A549 (cell line): ENCODE measurements around the gene PRKAR2B.

ENCODE experiments used
- CEBPB ChIP-seq, 2 experiments: fragments of >200 bp in 1 of 2; sonication (Bioruptor Twin) in 1 of 2; formaldehyde crosslinking in 1 of 2; IDR thresholded peaks; 2 replicates each; pipeline ENCODE4 v1.6.1; 2012 to 2016
- EHMT2 ChIP-seq: fragments of 200-600 bp; sonication (generic); IDR thresholded peaks from 2 replicates; pipeline ENCODE4 v1.6.1; 2016; ENCODE audit warnings: antibody characterized with exemption, low read depth, mild to moderate bottlenecking, moderate library complexity
- JUN ChIP-seq, 2 experiments: fragments of >200 bp; sonication (Bioruptor Twin); formaldehyde crosslinking; IDR thresholded peaks; 2 replicates in 1 of 2; 3 replicates in 1 of 2; pipeline ENCODE4 v1.6.1; 2016 to 2017
- KDM1A ChIP-seq: fragments of 200-600 bp; sonication (generic); IDR thresholded peaks from 2 replicates; pipeline ENCODE4 v1.6.1; 2016; ENCODE audit warnings: low read depth, mild to moderate bottlenecking
- RAD21 ChIP-seq, 2 experiments: fragments of >200 bp in 1 of 2; sonication (Bioruptor Twin) in 1 of 2; formaldehyde crosslinking in 1 of 2; IDR thresholded peaks in 1 of 2; conservative IDR thresholded peaks in 1 of 2; 2 replicates in 1 of 2; 3 replicates in 1 of 2; pipeline ENCODE4 v1.6.1; 2012 to 2018; ENCODE audit warnings: inconsistent platforms in 1 of 2
- TFCP2L1 ChIP-seq: fragments of 250-450 bp; sonication (Bioruptor Pico); IDR thresholded peaks from 2 replicates; pipeline ENCODE4 v1.5.0; 2021; ENCODE audit warnings: mild to moderate bottlenecking
- USF2 ChIP-seq: fragments of 450-650 bp; IDR thresholded peaks from 2 replicates; pipeline ENCODE4 v1.6.1; 2014; ENCODE audit warnings: antibody characterized with exemption
- TF ChIP-seq, protein P1 (sequence below): fragments of >200 bp; sonication (Bioruptor Twin); formaldehyde crosslinking; IDR thresholded peaks from 3 replicates; pipeline ENCODE4 v1.5.1; 2016

DNA sequence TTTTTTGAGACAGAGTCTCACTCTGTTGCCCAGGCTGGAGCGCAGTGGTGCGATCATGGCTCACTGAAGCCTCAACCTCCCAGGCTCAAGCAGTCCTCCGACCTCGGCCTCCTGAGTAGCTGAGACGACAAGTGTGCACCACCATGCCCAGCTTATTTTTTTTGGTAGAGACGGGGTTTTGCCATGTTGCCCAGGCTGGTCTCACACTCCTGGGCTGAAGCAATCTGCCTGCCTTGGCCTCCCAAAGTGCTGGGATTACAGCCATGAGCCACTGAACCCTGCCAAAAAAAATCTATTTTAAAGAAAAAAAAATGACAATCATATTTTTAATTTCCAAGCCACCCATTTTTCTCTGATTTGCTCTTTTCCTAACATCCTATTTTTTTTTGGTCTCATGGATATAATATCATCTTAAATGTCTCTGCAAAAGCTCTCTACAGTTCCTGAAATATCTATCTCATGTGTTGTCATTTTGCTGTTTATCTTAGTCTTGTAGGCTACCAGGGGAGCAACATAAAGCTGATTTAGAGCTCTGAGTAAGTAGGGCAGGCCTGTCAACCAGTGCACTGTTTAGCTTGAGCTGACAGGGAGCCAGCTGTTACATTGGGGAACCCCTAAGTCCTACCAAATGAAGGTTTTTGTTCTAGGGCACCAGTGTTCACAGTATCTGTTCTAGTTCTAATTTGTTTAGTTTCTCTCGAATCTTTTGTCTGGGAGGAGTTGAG lies 94.4 kb downstream of the PRKAR2B start:
- TF ChIP-seq RAD21 (conservative IDR thresholded peaks at IDR 0.05 in 1 of 2, IDR thresholded peaks at IDR 0.05 in 1 of 2) (no peak), USF2 (no peak), TFCP2L1 (CRISPR knock-in tag) (no peak), EHMT2 (no peak), KDM1A (no peak), CEBPB (IDR thresholded peaks at IDR 0.05) (no peak), JUN (IDR thresholded peaks at IDR 0.05) (no peak)
- TF ChIP-seq, protein P1, sequence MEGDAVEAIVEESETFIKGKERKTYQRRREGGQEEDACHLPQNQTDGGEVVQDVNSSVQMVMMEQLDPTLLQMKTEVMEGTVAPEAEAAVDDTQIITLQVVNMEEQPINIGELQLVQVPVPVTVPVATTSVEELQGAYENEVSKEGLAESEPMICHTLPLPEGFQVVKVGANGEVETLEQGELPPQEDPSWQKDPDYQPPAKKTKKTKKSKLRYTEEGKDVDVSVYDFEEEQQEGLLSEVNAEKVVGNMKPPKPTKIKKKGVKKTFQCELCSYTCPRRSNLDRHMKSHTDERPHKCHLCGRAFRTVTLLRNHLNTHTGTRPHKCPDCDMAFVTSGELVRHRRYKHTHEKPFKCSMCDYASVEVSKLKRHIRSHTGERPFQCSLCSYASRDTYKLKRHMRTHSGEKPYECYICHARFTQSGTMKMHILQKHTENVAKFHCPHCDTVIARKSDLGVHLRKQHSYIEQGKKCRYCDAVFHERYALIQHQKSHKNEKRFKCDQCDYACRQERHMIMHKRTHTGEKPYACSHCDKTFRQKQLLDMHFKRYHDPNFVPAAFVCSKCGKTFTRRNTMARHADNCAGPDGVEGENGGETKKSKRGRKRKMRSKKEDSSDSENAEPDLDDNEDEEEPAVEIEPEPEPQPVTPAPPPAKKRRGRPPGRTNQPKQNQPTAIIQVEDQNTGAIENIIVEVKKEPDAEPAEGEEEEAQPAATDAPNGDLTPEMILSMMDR: no peak
